AG20443 (cell line): Measurements from ENCODE around the gene SH2B3.
A peak's percentile ranks its signal among the peaks of the same experiment; 100 is the strongest.

Experiments used
- DNase-seq: peaks from one replicate; pipeline ENCODE4 v3.0.0; 2012; ENCODE audit warnings: low spot score, mixed read lengths

SH2B3 gene

GRCh38 chr12:111409403-111409779, 3.7 kb downstream of the SH2B3 start:
- DNase-seq, result peak; percentile 33

- peak; percentile 51 for DNase-seq
Observed at GRCh38 chr12:111409780-111410430, 4.2 kb downstream of the SH2B3 start.

DNA sequence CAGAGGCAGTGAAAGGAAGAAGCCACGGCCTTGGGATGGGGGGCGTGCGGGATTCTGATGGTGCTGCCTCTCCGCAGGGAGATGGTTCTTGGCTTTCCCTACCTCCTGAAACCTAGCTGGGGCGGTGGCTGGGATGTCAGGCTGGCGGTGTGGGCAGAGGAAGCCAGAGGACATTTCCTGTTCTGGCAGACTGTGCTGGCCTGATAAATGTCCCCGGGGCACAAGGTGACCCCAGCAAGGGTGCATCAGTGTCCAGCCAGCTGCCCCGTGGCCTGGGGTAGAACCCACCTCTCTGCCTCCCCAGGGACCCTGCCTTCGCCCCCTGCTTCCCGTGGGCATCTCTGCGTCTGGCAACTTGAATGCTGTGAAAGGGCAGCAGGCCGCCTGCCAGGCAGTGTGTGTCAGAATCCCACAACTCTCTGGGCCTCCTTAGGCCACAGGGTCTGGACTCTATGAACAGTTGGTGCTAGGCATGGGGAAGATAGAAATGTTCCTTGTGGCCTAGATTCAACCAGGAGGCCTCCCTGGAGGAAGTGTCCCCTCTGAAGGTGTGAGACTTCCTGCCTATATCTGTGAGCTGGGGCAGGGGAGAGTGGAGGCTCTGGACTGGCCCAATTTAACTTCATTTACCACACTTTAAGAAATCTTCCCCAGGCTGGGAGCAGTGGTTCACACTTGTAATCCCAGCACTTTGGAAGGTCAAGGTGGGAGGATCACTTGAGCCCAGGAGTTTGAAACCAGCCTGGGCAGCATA, 4.9 kb downstream of the SH2B3 start:
- peak; percentile 43 for DNase-seq

- no peak for DNase-seq
Observed at GRCh38 chr12:111411185-111411764, 5.6 kb downstream of the SH2B3 start.

DNA sequence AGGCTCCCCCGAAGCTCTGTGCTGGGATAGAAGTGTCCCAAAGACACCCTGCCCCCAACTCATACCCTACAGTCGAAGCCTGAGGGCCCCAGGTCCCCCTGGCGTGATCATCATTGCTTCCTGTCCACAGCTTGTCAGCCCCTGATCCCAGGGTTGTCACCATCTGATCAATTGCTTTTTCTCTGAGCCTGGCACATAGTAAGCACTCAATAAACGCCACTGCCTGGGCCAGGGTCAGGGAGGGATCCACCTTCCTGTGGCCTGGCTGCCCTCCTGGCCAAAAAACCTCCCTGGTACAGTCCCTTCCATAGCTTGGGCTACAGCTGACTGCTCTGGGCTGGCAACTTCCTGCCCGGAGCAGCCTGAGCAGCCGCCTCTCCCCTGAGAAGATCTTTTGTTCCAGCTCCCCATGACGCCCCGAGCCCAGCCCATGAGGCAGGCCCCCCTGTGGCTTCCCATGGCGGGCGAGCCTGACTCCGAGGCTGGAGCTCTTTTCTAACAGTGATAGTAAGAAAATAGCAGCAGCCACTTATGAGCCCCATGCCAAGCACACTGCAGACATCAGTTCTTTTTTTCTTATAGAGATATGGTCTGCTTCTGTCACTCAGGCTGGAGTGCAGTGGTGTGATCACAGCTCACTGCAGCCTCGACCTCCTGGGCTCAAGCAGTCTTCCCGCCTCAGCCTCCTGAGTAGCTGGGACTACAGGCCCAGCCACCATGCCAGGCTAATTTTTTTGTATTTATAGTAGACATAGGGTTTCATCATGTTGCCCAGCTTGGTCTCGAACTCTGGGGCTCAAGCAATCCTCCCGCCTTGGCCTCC, 6.5 kb downstream of the SH2B3 start:
- DNase-seq, result peak; percentile 25

GRCh38 chr12:111412830-111413441, 7.2 kb downstream of the SH2B3 start:
- DNase-seq, result no peak

GRCh38 chr12:111413442-111414086, 7.8 kb downstream of the SH2B3 start:
- peak; percentile 46 for DNase-seq

- no peak for DNase-seq
Observed at GRCh38 chr12:111414711-111415252, 9.1 kb downstream of the SH2B3 start.

- DNase-seq, result no peak
Observed at GRCh38 chr12:111417290-111417689, 11.6 kb downstream of the SH2B3 start.

- no peak for DNase-seq
Observed at GRCh38 chr12:111417784-111418593, 12.3 kb downstream of the SH2B3 start.

GRCh38 chr12:111418594-111418880, 12.8 kb downstream of the SH2B3 start:
- no peak for DNase-seq

DNA sequence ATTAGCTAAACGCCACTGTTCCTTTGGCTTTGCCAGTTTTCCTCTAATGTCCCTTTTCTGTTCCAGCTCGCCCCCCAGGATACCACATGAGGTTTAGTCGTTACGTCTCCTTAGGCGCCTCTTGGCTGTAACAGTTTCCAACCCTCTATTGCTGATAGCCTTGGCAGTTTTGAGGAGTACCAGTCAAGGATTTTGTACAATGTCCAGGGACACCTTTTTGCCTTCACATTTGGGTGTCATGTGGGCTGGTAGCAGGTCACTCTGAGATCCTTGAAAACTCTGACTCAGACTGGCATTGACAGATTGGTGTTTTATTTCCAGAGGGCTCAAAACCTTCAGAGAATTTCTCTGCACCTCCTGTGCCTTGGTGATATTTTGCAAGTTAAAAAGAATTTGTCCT, 14.1 kb downstream of the SH2B3 start:
- DNase-seq, result no peak

DNA sequence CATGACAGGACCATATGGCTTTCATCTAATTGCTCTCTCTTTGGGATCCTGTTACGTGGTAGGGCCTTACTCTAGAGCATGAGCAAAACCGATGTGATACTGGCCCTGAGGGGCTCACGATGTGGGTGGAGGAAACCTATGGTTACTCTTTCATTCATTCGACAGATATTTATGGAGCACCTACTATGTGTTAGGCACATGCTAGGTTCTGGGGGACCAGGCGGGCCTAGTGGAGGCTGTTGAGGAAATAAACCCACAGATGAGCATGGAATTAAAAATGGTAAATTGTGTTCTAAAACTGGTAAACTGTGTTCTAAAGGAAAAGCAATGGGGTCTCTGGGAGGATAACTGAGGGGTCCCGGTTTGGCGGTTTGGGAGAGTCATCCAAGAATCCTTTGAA, 14.8 kb downstream of the SH2B3 start:
- no peak for DNase-seq

DNA sequence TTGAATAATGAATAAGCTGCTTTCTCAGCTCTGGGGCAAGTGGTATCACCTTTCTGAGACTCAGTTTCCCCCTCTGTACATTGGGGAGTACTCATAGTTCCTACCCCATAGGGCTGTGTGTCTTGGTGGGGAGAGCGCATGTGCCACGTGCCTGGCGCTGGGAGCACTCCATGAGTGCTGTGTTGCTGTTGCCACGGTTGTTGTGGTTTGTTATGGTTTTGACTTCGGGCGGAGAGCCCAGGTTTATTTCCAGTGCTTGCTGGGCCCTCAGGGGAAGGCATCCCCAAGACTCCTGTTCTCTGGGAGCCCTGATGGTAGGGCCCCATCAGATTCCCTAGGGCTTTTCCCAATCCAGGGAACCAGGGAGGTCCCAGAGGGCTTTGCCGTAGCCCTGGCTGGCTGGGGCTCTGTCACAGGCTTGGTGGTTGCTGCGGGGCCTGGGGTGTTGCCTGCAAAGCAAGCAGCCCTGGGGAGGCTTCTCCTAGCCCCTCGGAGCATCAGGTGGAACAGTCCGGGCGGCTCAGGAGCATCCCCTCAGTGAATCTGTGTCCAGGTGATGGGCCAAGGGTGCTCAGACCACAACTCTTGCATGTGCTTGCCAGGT, 18.6 kb downstream of the SH2B3 start:
- DNase-seq, result no peak

- DNase-seq, result no peak
Observed at GRCh38 chr12:111424793-111425251, 19.1 kb downstream of the SH2B3 start.

DNA sequence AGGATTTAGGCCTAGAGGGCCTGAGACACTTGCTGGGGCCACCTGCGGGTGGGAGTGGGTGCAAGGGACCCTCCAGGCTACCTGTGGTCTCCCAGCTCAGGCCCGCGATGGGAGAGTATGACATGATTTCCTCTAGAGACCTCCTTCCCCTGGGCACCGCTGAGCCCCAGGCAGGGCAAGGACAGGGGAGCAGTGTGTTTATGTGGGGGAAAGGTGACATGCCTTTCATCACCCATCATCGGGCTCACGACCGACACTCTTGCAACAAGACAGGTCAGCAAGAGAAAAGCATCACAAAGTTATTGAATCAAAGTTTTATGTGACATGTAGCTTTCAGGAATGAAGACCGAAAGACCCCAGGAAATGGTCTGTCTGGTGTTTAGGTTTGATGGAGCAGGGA, 19.9 kb downstream of the SH2B3 start:
- no peak for DNase-seq

DNA sequence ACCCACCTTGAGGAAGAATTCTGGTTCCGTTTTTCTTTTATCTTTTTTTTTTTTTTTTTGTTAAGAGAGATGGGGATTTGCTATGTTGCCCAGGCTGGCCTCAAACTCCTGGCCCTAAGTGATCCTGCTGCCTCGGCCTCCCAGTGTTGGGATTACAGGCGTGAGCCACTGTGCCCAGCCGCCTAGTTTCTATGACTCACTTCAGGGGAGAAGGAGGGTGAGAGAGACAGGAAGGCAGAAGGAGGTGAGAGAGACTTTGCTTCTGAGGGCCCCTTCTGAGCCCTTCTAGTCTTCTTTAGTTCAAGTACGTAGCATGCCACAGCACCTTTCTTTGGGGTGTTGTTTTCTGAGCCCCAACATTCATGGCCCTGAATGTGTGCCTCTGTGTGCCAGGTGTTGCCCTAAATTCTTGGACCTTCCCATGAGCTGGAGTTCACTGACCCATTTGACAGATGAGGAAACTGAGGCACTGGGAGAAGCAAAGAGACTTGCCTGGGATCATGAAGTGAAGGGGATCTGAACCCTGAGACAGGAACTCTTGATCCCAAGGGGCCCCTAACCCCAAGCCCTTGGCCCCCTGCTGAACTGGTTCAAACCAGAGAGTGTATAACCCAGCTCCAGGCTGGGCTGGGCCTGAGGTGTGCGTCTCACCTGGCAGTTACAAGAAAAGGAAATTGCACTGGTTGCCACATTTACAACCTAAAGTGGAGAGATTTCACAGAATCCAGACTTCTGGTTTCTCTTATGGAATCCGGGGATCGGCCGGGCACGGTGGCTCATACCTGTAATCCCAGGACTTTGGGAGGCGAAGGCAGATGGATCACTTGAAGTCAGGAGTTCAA, 20.8 kb downstream of the SH2B3 start:
- no peak for DNase-seq

- DNase-seq, result no peak
Observed at GRCh38 chr12:111427417-111428074, 21.8 kb downstream of the SH2B3 start.
